HTERT RPE-1 (cell line): Measurements from ENCODE around the gene FOXD1.
"Not testable (repeated sequence)": the region's sequence is repeated elsewhere in the genome, so short reads cannot be mapped to it uniquely, and the experiment has no call there.

ENCODE experiments used
- in situ Hi-C: fragments of 300-500 bp; cut with MboI; formaldehyde crosslinking; loops from 4 replicates; pipeline ENCODE4 v1.14.3; 2020; ENCODE audit warnings: low sequenced_read_pairs

The FOXD1 gene

GRCh38 chr5:73418244-73418691 lies 30.3 kb downstream of the FOXD1 start:
- in situ Hi-C loops: no loop called here

GRCh38 chr5:73417303-73418034 lies 31.1 kb downstream of the FOXD1 start:
- in situ Hi-C loops: no loop called here

- in situ Hi-C loops: no loop called here
These were observed 33.0 kb downstream of the FOXD1 start for GRCh38 chr5:73415617-73416016.

DNA sequence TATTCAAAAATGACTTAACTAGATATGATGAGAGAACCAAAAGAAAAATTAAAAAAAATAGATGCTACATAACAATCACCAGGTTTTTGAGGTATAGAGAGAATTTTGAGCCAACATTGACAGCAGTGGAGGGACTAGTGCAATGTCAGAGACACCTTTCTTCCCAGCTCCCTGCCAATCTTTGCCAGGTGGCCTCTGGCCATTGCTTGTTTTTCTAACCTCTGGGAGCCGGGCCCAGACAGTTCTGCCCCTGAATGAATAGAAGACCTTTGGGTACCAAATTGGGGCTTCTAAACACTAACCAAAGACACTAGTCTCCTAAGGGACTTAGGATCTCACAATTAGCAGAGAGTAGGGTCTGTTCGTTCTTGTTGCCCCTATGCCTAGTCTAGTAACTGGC lies 33.4 kb downstream of the FOXD1 start:
- in situ Hi-C loops: no loop called here

DNA sequence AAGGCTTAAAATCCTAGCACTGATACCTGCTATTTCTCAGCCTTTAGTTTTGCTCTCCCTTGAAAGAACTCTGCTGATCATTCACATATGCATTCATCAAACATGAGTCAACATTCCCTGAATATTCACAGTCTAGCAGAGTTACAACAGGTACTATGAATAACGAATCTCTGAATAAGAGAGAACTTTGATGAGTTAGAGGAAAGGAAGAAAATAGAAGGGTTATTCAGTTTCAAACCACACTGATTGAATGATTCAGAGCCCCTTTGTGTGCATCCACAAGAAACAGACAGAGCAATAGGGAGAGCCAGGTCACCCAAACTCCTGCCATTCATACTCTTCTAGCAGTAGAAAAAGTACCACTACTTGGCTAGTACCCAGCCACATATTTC lies 36.0 kb downstream of the FOXD1 start:
- in situ Hi-C loops: no loop called here

DNA sequence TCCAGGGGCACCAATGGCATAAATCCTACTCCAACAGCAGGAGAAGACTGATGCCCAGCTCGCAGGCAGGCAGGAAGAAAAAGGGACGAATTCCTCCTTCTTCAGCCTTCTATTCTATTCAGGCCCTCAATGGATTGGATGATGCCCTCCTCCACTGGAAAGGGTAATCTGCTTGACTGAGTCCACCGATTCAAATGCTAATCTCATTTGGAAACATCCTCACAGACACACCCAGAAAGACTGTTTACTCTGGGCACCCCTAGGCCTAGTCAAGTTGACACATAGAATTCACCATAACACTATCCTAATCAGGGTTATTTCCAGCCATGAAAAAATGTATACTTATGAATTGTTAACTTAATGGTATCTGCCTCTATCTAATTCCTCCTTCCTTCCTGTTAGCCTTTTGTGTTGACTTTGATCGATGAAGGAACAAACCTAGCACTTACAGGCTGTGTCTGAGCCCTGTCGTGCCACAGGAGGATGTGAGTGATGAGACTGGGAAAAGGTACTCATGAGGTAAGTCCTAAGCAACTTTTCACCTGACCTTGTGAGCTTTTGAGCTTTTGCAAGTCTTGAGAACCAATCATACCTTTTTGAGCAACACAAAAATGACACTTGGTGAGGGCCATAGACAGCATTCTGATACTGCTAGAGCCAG lies 36.5 kb downstream of the FOXD1 start:
- in situ Hi-C loops: no loop called here

- in situ Hi-C loops: not testable (repeated sequence)
These were observed 38.6 kb downstream of the FOXD1 start for GRCh38 chr5:73409927-73410326.

DNA sequence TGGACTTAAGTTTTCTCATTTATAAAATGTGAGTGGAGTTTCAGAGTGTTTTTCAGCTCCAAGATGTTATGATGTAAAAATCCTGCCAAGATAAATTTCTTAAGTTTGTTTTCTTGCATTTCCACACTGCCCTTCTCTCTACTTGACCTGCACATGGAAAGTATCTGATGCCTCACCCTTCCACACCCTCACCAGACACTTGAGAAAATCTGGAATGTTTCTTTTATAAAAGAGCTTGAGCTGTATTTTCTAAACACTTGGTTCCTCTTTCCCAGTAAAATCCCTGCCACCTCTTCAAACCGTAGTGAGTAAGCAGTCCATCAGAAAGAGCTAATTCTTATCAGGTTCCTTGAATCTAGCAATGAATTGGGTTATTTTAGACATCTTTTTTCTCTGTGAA lies 42.9 kb downstream of the FOXD1 start:
- in situ Hi-C loops: no loop called here

GRCh38 chr5:73399775-73400174 lies 48.8 kb downstream of the FOXD1 start:
- in situ Hi-C loops: no loop called here
